Activated T-cell treated with anti-CD3 and anti-CD28 coated beads for 24 hours (primary cell): ENCODE results near the gene HDGFL3.
"Not testable (repeated sequence)": the region's sequence is repeated elsewhere in the genome, so short reads cannot be mapped to it uniquely, and the experiment has no call there.

ENCODE experiments used
- DNase-seq: peaks from one replicate; pipeline ENCODE4 v3.0.0-alpha.2; 2020; ENCODE audit warnings: low read depth

Gene HDGFL3

DNA sequence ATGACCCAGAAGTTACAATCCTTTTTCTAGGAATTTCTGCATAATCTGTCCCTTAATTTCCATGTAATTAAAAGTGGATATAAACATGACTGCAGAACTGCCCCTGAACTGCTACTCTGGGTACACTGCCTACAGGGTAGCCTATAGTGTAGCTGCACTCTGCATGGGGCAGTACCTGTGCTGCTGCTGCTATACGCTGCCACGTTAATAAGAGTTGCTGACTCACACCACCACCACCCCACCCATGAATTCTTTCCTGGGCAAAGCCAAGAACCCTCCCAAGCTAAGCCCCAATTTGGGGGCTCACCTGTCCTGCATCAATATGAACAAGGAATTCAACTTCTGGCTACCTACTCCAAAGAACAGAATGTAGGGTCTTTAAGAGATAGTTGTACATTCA, 13.9 kb downstream of the HDGFL3 start:
- no peak for DNase-seq

DNA sequence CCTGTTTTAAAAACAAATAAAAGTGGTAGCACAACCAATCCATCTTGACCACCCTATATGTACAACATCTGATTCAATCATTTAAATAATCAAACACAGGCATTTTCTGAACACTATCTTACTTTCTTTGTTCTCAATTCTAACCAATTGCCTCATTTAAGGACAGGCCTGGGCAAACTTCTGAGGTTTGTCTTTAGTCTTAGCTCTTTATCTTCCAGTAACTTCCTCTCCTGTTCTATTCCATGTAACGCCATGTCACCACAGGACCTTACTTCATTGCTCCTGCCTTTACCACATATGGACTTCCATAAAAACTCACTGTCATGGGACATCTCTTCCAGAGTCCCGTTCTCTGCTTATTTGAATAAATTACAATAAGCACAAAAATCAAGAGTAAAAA, 14.9 kb downstream of the HDGFL3 start:
- no peak for DNase-seq

DNA sequence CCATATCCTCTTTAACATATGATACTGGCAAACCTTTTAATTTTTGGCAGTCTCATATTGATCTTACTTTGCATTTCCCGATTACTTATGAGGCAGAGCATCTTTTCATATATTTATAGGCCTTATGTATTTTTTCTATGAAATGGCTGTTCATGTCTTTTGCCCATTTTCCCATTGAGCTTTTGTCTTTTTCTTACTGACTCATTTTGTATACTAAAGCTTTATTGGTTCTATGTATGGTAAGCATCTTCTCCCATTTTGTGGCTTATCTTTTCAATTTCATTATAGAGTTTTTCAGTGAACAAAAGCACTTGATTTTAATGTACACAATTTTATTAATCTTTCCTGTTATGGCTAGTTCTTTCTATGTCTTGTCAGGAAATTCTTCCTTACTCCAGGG, 17.2 kb downstream of the HDGFL3 start:
- DNase-seq: no peak

DNA sequence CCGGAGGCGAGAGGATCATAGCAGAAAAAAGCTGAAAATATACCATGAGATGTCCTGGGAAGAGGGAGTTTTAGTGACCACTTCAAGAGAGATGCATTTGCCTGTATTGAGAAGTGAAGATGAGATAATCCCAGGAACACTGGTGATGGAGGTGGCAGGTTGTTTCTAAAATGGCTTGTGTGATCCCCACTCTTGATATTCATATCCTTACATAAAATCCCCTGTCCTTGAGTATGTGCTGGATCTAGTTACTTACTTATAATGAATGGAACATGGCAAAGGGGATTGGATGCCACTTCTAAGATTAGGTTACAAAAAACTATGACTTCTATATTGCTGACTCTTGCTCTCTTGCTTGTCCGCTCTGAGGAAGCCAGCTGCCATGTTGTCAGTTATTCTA, 22.1 kb downstream of the HDGFL3 start:
- DNase-seq: no peak

DNA sequence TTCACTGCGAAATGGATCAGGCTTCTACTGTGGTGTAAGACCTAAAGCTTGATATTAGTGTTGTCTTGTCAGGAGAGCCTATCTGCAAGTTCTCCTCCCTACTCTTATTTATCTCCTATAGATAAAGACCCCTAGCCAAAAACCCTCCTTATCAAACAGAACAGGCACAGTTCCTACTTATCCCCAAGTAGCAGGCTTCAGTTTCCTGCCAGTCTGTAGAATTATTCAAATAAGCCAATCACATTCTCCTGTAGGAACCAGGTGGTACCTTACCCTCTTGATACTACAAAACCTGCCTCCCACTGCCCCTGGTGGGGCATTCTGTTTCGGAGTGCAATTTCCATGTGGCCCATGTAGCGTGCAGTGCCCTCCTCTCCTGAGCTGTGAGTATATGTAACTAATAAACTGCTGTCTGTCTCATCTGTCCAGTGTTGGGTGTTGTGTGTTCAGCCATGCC, 28.7 kb downstream of the HDGFL3 start:
- DNase-seq: no peak

DNA sequence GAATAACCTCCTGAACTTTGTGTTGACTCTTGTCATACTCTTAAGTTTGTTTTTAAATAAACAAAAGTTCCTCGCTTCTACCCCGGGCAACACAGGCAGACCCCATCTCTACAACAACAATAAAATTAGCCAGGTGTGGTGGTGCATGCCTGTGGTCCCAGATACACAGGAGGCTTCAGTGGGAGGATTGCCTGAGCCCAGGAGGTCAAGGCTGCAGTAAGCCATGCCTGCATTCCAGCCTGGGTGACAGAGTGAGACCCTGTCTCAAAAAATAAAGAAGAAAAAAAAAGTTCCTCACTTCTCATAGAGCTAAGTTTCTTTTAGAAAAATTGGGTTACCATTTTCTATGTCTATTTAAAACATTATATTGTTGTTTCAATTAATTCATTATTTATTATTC, 29.2 kb downstream of the HDGFL3 start:
- DNase-seq: no peak

DNA sequence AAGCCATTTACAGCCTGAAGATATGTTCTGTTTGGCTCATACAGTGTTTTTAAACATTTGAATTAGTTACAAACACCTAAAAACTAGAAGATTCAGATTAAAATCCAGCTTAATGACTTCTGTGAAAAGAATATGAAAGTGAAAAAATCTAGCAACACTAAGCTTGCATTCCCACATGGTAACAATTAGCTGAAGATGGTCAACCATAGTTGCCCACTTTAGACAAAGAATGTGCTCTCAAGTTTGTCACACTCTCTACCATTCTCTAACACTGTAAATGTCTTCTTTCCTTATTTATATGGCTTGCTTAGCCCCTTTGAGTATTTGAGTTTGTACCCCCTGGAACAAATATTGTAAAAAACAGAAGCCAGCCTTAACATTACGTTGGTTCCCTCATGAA, 32.7 kb downstream of the HDGFL3 start:
- DNase-seq: no peak

DNA sequence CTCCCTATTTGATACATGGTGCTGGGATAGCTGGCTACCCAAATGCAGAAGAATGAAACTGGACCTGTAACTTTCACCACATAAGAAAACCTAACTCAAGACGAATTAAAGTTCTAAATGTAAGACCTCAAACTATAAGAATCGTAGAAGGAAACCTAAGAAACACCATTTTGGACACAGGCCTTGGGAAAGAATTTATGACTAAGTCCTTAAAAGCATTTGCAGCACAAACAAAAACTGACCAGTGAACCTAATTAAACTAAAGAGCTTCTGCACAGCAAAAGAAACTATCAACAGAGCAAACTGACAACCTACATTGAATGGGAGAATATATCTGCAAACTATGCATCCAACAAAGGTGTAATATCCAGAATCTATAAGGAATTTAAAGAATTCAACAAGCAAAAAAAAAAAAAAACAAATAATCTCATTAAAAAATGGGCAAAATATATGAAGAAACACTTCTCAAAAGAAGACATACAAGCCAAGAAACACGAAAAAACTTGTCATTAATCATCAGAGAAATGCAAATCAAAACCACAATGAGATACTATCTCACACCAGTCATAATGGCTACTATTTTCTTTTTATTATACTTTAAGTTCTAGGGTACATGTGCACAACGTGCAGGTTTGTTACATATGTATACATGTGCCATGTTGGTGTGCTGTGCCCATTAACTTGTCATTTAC, 37.0 kb downstream of the HDGFL3 start:
- DNase-seq: no peak

DNA sequence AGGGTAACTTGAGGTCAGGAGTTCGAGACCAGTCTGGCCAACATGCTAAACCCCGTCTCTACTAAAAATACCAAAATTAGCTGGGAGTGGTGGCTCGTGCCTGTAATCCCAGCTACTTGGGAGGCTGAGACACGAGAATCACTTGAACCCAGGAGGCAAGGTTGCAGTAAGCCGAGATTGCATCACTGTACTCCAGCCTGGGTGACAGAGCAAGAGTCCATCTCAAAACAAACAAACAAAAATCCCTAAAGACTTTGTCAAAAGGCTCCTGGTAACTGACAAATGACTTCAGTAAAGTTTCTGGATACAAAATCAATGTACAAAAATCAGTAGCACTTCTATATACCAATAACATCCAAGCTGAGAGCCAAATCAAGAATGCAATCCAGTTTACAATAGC, 38.0 kb downstream of the HDGFL3 start:
- DNase-seq: not testable (repeated sequence)

DNA sequence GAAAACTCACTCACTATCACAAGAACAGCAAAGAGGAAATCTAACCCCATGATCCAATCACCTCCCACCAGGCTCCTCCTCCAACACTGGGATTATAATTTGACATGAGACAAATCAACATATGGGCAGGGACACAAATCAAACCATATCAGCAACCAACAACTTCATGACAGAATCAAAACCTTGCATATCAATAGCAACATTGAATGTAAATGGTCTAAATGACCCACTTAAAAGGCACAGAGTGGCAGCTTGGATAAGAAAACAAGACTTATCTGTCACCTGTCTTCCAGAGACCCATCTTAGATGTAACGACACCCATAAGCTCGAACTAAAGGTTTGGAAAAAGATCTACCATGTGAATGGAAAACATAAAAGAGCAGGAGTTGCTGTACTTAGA, 40.8 kb downstream of the HDGFL3 start:
- no peak for DNase-seq

DNA sequence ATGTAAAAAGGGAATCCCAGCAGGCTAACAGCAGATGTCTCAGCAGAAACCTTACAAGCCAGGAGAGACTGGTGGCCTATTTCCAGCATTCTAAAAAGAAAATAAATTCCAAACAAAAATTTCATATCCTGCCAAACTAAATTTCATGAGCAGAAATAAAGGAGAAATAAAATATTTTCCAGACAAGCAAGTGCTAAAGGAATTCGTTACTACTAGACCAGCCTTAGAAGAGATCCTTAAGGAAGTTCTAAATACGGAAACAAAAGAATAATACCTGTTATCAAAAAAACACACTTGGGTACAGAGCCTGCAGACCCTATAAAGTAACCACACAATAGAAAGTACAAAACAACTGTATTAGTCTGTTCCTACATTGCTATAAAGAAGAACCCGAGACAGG, 41.4 kb downstream of the HDGFL3 start:
- no peak for DNase-seq

DNA sequence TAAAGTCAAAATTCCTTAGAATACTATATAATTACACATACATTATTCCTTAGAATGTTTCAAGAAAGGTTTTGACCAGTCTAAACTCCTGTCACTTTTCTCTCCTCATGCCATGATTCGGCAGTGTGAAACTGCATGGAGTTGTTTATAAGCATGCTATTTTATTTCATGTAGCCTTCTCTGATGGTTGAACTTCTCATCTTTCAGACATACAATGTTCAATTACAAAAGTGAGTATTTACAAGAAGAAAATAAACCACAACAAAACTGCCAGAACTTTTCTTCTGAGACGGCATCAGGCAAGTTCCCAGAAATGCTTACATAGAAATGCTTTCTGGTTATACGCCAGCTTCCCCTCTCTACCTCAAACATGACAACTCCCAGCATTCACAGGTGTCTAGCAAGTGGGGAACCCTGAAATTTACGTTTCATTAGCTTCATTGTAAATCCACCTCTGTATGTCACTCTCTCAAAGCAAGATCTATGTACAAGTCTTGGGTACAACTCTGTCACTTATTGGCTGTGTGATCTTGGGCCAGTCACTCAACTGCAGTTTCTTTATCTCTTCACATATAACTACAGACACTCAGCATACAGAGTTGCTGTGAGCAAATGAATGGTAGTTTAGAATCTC, 42.7 kb downstream of the HDGFL3 start:
- no peak for DNase-seq

DNA sequence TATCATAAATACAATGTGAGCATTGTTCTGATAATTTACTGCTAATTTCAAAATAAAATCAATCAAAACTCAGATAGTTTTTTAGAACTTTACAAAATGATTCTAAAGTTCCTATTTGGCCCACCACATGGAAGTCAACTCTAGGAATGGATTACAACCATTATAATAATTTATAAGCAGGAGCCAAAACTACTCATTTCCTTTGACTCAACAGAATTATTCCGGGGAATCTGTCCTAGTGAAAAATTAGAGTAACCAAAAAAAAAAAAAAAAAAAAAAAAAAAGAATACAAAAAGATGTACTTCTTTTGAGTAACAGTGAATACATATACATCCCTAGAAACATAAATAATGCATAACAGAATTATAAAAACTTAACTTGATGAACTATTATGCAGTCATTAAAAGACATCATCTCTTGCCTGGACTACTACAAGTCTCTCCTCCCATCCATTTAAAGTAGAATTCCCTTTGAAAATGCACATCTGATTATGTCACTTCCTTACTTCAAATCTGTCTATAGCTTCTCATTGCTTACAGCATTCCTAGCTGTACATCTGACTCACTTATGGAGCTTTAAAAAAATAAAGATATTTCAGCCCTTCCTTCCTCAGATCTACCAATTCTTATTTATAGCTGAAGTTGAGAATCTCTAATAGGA, 43.4 kb downstream of the HDGFL3 start:
- no peak for DNase-seq

DNA sequence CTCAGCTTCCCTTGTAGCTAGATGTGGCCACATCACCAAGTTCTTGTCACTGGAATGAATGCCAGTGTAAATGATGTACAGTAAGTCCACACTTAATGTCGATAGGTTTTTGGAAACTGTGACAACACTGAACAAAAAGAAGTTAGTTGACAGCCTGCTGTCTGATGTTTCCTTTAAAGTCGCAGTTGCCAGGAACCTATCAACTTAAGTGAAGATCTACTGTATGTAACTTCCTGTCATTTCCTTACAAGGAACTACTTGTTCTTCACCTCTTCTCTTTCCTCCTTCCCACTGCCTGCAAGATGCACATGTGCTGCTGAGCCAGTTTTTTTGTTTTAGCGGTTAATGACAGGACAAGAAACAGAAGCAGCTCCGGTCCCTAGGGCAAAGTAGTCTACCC, 44.6 kb downstream of the HDGFL3 start:
- DNase-seq: no peak

DNA sequence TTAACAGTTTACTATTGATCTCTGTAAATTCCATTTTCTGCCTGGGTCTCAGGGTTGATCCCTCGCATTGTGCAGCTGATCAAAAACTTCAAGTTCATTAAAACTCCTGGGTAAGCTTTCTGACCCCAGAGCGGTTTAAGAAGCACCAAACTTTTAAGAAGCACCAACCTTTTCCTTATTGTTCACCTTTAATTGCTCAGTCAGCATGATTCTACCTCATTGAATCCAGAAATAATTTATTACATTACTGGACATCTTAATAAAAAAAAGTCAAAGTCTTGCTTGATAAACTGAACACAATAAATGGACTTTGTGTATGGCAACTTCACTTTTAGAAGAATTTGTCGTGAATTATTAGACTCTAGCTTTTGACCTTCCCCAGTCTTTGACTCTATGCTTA, 46.9 kb downstream of the HDGFL3 start:
- no peak for DNase-seq

DNA sequence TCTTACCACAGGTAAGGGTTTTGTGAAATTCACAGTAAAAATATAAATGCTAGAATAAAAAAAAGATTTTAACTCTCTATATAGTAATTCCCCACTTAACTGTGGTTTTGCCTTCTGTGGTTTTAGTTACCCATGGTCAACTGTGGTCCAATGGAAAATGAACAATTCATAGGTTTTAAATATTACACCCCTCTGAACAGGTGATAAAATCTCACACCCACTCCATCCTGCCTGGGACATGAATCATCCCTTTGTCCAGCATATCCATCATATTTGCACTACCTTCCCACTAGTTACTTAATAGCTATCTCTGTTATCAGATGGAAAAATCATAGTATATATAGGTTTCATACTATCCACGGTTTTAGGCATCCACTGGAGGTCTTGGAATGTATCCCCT, 49.2 kb downstream of the HDGFL3 start:
- DNase-seq: no peak

DNA sequence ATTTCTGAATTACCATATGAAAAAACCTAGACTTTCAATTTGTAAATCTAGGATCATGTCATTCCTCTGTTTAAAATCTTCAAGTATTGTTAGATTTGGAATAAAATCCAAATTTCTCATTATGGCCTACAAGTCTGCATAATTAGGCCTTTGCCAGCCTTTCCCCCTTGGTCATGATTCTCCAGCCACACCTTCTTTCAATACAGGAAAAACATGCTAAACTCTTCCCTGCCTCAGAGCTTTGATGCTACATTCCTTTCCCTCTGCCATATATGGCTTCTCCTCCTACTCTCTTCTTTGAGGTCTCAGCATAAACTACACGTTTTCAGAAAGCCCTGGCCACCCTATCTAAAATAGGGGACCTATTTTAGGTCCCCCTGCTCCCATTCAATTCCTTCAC, 51.7 kb downstream of the HDGFL3 start:
- no peak for DNase-seq

DNA sequence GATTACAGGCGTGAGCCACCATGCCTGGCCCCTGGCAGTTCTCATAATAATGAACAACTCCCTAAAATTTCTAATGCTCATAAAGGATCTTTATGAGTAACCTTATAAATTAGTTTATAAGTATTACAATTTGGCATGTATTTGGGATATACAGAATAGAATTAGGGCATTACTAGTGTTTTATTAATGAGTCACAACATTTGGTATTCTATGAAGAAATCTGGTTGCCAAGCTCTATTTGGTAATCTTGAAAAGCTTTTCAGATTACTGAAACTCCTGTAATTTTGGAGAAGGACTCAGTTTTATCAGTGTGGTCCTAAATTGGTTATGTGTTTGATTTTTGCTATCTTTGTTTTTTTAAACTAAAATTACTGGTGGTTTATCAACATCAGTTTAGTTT, 54.3 kb downstream of the HDGFL3 start:
- no peak for DNase-seq

DNA sequence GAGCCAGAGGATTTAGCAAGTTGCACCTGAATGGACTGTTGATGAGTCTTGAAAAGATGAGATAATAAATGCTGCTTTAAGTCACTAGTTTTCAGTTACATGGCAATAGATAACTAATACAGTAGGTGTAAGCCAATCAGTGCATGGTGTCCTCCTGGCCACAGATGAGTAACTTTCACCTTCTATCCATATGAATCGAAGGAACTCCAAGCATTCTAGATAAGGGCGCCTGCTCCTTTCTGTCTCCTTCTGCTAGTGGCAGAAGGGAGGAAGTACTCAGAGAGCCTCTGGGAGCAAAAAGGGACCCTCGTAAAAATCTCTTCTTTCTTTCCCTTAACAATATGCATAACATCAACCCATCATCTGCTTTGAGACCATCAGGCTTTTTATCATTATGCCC, 62.9 kb downstream of the HDGFL3 start:
- DNase-seq: no peak

DNA sequence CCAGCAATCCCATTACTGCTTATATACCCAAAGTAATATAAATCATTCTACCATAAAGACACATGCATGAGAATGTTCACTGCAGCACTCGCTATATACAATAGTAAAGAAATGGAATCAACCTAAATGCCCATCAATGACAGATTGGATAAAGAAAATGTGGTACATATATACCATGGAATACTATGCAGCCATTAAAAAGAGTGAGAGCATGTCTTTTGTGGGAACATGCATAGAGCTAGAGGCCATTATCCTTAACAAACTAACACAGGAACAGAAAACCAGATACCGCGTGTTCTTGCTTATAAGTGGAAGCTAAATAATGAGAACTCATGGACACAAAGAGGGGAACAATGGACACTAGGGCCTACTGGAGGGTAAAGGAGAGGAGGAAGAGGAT, 65.5 kb downstream of the HDGFL3 start:
- DNase-seq: not testable (repeated sequence)

DNA sequence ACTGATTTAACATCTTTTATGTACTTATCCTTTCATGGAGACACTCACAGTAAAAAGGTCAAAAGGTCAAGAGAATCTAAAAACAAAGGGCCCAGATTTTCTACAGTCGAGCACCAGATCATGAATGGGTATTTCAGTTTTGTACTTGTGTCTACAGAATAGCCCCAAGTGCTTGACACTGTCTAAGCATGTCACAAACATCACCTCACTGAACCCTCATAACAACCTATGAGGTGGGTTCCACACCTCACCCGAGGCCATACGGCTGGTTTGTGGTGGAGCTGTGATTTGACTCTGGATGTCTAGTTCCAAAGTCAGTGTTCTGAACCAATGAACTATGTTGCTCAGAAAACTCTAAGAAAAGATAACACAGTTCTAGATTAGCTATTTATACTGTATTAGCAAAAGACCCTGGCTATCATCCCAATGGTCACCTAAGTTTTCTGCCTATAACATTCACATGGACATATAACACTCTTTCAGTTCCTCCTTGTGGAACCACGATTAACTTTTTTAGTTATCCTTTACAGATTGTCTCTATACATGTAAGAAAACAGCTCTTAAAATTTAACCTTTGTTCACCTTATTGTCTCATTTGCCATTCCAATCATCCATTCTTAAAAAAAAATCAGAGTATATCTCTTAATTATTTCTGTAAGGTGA, 74.6 kb downstream of the HDGFL3 start:
- DNase-seq: no peak

DNA sequence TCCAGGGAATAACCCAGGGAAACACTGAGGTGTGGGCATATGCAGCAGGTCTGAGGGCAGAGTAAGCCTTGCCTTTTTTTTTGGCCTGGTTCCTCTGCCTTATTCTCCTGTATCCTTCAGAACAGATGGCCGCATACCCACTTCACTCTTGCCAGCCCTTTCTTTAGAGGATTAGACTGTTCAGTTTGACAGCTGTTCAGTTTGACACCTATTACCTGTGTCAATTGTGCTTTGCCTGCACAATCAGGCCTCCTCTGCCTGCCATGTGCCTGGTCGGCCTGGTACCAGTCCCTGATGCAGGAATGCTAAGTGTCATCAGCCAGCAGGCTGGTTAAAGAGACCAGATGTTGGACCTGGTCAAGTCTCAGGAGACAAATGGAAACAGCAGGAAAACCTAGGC, 77.8 kb downstream of the HDGFL3 start:
- no peak for DNase-seq

DNA sequence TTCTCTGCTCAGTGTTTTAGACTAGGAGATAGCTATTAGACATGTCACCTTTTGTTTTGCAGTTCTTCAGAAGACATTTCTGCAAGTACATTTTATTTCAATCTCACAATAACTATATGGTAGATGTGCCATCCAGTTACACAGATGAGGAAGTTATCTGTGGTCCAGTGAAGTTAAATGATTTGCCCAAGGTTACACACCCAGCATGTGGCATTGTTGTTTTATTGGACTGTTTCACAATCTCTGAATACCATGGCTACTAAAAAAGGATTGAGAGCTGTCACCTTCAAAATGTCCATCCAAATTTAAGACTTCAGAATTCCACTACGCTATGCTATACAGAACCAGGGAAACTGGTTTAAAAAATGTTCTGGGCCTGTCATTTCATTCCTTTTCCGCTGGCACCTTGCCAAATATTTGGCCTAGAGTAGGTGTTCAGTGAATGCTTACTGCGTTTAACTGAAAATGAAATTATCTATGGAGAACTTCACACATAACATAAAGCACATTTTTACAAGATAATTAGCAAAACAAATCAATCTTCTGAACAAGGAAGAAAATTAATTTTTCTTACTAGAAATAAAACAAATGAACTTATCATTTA, 80.0 kb downstream of the HDGFL3 start:
- no peak for DNase-seq
